AG08396 (cell line): Measurements from ENCODE around the gene ANO8.
"Not testable (repeated sequence)": the region's sequence is repeated elsewhere in the genome, so short reads cannot be mapped to it uniquely, and the experiment has no call there.

Source experiments
- DNase-seq: peaks from one replicate; pipeline ENCODE4 v3.0.0; 2012; ENCODE audit warnings: low spot score, mixed read lengths

ANO8 gene, protein sequence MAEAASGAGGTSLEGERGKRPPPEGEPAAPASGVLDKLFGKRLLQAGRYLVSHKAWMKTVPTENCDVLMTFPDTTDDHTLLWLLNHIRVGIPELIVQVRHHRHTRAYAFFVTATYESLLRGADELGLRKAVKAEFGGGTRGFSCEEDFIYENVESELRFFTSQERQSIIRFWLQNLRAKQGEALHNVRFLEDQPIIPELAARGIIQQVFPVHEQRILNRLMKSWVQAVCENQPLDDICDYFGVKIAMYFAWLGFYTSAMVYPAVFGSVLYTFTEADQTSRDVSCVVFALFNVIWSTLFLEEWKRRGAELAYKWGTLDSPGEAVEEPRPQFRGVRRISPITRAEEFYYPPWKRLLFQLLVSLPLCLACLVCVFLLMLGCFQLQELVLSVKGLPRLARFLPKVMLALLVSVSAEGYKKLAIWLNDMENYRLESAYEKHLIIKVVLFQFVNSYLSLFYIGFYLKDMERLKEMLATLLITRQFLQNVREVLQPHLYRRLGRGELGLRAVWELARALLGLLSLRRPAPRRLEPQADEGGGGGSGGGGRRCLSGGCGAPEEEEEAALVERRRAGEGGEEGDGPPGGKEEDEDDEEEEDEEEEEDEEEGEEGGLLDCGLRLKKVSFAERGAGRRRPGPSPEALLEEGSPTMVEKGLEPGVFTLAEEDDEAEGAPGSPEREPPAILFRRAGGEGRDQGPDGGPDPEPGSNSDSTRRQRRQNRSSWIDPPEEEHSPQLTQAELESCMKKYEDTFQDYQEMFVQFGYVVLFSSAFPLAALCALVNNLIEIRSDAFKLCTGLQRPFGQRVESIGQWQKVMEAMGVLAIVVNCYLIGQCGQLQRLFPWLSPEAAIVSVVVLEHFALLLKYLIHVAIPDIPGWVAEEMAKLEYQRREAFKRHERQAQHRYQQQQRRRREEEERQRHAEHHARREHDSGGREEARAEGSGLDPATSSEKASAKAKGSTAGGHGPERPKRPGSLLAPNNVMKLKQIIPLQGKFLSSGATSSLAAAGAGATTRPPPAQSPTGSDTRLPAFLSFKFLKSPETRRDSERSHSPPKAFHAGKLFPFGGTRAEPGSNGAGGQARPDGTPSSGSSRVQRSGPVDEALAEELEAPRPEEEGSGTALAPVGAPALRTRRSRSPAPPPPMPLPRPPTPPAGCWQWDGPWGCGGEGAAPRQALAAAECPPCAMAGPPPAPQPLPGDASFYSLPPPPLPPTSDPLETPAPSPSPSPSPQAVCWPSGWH

DNA sequence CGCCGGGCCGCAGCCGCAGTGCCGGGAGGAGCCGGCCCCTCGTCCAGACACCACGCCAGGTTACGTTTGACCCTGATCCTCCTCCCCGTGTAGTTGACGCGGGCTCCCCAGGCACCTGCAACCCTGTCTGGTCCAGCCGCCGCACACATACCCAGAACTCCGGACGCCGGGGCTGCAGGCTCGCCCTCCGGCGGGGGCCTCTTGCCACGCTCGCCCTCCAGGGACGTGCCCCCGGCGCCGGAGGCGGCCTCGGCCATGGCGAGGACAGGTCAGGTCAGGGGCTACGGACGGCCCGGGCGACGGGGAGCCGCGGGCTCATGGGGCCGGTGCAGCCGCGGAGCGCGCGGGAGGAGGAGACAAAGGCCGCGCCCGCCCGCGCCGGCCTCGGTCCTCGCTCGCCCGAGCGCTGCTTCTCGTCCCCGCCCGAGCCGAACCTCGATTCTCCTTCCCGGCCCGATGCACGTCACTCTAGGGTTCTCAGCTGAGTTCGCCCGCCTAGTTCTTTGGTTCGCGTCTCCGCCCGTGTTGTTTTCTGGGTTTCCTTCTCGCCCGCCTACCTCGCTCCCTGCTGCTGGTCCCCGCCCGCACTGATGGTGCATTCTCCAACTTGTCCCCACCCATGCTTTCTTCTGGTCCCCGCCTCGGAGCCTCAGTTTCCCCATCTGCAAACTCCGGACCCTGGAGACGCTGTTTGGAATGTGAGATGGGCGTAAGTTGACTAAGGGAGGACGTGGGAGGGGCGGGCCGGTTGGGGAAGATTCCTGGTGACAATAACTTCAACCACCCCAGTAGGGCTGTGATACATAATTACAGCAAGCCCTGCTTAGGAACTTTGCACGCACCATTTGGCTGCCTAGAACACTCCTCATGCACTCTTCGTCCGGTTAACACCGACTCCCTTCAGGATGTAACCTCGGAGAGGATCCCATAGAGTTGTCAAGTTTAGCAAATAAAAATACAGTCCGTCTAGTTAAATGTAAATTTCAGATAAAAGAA, at the start of gene ANO8:
TSS of gene ANO8 (minus strand) at position 442 of the 996 bp plus-strand sequence. CDS start at position 257, 185 bp downstream.
- DNase-seq = peak; percentile 96

DNA sequence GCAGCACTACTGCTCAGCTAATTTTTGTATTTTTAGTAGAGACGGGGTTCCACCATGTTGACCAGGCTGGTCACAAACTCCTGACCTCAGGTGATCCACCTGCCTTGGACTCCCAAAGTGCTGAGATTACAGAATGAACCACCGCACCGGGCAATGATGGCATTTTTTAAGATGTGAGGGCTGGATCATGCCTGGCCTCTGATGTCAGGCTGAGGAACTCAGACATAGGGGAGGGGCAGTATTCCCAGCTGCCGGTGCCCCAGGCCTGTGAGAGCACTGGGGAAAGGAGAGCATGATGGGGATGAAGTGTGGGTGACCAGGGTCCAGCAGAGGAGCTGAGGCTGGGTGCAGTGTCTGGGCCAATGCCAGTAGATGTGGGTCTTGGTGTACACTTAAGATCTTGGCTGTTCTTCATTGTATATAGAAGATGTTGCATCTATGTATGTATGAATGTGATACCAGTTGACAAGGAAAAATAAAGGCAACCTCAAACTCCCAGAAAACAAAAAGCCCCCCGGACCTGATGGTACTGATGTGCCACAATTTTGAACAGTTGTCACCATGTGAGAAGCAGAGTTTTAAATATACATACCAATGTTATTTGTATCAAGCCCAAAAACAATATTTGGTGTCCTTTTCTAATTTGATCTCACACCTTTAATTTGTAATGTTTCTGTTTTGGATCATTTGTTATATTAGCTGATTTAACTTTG, 45.9 kb upstream of the ANO8 start:
- no peak for DNase-seq

DNA sequence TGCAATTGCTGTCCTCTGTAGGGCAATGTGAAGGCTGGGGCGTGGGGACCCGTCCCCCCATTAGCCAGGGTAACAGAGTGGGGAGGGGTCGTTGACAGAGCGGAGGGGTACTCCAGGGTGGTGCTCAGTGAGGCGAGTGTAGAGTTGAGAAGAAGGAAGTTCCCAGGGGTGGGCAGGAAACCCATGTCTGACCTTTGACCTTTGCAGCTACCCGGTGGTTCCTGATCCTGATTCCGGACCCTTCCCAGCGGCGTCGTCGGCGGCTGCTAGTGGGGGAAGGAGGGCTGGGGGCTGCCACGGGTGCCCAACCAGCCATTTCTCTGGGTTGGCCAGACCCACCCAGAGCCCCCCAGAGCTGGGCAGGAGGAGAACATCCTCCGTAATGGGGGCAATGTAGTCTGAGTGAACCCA, 44.6 kb upstream of the ANO8 start:
- DNase-seq = no peak

DNA sequence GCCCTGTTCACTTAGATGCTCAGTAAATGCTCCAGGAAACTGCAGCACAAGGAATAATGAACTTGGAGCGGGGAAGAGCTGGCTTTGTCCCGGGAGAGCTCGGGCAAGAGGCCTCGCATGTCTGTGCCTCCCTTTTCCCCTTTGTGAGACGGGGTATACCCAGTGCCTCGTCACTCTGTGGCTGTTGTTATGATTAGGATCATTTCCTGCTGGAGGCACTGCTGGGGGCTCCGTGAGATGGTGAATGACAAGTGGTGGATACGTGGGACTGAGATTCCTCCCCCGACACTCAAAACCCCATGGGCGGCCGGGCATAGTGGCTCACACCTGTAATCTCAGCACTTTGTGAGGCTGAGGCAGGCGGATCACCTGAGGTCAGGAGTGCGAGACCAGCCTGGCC, 43.6 kb upstream of the ANO8 start:
- DNase-seq = no peak

DNA sequence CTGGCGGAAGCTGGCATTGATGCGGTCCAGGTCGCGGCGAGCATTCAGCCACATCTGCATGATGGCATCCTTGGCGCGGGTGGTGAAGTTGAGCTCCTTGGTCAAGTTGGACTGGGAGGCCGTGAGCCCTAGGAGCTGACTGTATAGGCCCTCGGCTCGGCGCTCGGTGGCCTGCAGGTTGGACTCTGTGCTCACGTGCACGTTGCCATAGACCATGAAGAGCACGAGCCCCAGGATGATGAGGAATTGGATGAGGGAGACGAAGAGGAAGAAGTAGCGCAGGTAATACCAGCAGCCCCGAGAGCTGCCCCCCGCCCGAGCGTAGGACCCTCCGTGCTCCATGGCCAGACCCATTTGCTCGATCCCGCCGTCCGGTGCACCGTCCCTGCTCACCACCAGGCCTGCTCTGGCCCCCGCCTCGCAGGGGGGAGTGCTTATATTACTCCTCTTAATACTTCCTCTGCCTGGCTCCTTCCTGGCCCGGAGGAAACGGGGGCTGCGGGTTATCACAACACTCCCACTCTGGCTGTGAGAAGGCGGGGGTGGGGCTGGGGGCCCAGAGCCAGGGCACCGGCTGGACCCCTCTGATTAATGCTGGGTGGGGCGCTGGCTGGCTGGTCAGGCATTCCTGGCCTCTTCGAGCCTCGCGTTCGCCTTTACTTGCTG, 42.4 kb upstream of the ANO8 start, which contains the start of gene PLVAP:
TSS of gene PLVAP (minus strand) at position 408 of the 666 bp plus-strand sequence. CDS start at position 354, 54 bp downstream.
- DNase-seq = no peak

DNA sequence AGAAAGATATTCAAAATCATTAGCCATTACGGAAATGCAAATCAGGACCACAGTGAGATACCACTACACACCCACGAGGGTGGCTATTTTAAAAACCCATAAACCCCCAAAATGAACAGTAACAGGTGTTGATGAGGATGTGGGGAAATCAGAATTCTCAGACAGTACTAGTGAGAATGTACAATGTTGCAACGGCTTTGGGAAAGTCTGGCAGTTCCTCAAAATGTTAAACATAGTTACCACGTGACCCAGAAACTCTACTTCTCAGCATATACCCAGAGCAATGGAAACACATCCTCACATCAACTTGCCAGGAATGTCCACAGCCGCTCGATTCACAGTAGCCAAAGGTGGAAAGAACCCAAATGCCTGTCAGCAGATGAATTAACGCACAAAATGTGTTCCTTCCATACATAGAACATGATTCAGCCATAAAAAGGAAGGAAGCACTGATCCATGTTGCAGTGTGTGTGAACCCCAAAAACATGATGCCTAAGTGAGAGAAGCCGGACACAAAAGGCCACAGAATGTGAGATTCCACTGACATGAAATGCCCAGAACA, 35.5 kb upstream of the ANO8 start:
- no peak for DNase-seq

DNA sequence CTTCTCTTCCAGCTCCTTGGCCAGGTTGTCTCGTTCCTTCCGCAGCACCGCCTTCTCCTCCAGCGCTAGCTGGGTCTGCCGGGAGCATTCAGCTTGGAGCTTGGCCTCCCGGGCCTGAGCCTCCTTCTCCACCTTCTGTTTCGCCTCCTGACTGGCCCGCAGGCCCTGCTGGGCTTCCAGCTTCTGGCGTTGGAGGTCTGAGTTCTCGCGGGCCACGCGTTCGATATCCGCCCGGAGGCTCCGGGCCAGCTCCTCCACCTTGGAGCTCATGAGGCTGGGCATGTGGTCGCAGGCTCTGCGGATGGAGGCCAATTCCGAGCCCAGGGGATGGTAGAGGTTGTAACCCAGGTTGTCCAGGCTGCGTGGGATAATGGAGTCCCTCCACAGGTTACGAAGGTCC, 30.7 kb upstream of the ANO8 start:
- no peak for DNase-seq

DNA sequence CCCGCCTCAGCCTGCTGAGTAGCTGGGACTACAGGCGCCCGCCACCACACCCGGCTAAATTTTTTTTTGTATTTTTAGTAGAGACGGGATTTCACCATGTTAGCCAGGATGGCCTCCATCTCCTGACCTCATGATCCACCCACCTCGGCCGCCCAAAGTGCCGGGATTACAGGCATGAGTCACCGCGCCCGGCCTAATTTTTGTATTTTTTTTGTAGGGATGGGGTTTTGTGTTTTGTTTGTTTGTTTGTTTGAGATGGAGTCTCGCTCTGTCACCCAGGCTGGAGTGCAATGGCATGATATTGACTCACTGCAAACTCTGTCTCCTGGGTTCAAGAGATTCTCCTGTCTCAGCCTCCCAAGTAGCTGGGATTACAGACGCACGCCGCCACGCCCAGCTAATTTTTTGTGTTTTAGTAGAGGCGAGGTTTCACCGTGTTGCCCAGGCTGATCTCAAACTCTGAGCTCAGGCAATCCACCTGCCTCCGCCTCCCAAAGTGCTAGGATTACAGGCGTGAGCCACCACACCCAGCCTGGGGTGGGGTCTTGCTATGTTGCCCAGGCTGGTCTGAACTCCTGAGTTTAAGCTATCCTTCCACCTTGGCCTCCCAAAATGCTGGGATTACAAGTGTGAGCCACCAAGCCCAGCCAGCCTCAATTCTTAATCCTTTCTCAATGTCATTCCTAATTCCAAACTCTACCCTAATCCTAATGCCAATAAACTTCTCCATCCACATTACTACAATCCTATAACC, 29.4 kb upstream of the ANO8 start:
- DNase-seq = not testable (repeated sequence)

DNA sequence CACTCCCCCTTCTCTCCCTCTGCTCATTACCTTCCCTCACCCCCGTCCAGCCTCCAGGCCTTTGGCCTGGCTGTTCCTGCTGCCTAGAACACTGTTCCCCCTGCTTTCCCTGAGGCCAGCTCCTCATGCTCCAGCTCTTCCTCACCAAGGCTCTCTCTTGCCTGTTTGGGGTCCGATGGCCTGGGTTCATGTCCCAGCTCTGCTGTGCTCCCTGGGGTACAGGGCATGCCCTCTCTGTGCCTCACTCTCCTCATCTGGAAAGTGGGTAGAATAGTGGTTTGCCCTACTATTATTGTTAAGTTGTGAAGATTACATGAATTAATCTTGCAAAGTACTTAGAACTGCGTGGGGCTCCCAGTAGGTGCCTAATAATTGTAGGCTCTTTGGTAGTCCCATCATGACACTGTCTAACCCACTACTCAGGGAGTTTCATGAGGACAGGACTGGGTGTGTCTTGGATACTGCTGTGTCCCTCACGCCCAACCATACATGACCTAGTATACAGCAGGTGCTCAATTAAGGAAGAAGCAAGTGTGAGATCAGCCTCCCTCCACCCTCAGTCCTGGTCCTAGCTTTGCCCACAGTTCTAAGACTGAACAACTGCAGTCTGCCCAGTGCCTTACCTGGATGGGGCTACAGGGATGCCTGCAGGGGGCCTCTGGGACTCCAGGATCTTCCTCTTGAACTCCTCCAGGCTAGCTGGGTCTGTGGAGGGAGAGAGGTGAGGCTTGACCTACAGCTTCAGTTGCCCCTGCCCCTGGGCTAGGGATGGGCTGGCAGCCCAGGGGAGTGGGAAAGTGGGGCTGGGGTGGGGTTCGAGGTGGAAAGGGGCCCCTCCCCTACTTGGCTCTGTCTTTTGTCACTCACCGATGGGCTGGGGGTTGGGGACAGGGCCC, 25.5 kb upstream of the ANO8 start:
- DNase-seq = no peak

DNA sequence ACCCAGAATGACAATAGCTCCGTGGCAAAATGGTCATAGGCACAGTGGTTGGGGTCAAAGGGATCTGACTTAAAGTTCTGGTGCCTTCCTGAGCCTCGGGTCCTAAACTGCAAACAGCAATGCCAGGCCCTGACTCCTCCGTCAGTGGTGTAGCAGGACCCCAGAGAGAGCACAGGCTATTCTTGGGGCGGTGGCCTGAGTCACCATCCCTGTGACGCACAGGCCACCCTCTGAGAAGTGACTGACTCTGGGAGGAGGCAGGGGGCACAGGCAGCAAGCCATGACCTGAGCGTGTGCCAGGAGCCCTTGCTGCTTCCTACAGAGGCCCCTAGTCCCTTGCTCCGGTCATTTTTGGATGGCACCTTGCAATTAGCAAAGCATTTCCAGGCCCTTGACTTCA, 23.7 kb upstream of the ANO8 start:
- no peak for DNase-seq

DNA sequence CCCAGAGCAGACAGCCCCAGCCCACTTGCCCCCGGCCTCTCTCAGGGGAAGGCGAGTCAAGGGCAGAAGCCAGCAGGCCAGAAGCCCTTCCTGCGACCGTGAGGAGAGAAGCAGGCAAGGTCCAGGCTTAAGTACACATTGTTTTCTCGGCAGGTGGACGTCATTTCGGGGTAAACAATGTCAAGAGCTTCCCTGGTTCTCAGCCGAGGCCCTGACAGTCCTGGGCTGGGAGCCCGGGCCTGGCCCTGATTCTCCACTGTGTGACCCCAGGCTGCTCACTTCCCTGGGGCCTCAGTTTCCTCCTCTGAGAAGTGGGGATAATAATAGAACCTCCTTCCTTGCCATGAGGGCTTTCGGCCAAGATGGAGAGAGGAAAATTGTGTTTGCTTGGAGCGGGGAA, 23.1 kb upstream of the ANO8 start:
- DNase-seq = no peak

DNA sequence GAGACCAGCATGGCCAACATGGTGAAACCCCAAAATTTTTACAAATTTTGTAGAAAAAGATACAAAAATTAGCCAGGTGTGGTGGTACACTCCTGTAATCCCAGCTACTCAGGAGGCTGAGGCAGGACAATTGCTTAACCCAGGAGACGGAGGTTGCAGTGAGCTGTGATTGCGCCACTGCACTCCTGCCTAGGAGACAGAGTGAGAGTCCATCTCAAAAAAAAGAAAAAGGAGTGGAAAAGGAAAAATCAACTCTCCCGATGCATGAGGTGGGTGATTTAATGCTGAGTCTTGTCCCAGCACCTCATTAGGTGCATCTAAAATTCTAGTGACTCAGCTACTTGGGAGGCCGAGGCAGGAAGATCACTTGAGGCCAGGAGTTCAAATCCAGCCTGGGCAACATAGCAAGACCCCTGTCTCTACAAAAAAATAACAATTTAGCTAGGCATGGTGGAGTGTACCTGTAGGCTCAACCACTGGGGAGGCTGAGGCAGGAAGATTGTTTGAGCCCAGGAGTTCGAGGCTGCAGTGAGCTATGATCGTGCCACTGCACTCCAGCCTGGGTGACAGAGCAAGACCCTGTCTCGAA, 22.5 kb upstream of the ANO8 start:
- no peak for DNase-seq

DNA sequence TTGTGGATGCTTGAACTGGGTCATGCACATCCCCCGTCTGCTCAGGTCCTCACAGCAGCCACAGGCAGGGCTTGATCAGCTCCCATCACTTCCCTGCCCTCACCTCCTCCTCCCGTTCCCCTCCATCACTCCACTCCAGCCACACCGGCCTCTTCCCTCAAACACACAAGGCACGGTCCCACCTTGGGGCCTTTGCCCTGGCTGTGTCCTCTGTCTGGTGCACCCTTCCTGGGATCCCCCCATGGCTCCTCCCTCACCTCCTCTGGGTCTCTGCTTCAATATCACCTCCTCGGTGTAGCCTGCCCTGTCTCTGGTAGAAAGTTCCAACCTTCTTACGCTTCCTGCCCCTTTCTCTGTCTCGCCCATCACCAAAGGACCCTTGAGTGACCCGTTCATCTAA, 18.7 kb upstream of the ANO8 start:
- no peak for DNase-seq

DNA sequence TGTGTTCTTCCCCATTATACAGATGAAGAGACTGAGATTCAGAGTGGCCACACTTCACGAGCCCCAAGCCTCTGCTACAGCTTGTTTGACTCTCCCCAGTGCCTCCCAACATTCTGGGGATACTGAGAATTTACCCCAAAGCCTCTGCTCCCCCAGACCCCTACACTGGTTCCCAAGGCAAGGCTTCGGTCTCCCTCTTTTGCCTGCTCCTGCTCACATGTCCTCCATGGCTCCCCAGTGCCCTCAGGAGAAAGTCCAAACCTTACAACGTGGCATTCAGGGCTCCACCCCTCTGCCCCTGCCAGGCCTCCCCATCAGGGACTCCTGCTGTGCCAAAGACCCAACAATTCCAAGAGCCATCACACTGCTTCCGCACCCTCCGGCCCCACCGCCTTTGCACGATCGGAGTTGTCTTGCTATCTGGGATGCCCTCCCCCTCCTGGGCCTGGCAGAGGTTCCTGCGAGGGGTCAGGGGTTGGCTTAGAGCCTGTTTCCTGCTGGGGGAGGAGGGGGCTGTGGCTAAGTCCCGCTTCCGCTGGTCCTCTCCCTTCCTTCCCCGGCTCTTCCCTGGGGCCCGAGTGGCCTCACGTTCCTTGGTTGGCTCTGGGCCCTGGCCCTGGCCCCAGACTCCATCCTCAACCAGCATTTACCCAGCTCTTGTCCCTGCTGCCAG, 18.1 kb upstream of the ANO8 start:
- DNase-seq = no peak

DNA sequence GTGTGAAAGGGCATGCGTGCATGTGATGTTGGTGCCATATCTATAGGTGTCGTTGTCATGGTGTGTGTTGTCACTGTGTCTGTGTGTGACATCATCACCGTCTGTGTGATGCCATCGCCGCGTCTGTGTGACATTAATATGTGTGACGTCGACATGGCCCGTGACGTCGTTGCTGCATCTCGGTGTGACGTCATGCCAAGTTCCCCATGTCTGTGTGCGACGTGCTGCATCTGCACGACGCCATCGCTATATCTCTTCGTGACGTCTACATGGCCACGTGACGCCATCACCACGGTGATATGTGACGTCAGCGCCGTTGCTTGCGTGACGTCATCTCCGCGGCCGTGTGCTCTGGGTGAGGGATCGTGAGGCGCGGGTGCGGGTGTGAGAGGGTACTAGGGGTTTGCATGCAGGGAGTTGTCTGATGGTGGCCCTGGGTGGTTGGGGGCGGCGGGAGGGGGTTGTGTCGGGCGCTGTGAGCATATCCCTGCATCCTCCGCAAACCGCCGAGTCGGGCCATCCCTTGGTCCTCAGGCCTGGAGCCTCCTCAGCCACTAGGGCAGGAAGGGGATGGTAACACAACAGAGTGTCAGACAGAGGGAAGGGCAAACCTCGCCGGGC, 17.3 kb upstream of the ANO8 start:
- no peak for DNase-seq

DNA sequence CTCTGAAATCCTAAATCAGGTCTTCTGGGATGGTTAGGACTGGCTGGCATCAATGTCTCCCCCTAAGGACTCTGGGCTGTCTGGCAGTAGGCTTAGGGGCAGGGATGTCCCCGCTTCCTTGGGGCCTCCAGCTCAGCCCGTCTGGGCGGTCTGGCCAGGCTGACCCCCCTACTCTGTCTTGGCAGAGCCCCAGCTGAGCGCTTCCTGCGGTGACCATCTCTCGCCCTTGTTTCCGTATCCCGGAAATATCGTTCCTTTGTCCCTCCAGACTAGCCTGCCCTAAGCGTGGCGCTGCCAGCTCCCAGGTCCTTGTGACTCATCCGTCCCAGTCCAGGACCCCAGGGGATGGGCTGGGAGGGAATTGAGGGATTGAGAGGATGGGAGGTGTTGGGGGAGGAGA, 14.0 kb upstream of the ANO8 start:
- DNase-seq = no peak
